H1 (cell line): ENCODE data around the gene MACROH2A1. TPM values are rescaled to one million over a fixed set of nuclear protein-coding genes. Genes with fewer than 3 reads are reported as not detected.
A peak's percentile ranks its signal among the peaks of the same experiment; 100 is the strongest.

ENCODE experiments used
- CTCF ChIA-PET: fragments of 300-600 bp; sonication (Branson Sonifier 250); formaldehyde crosslinking; loops from one replicate; lab custom pipeline; 2021; ENCODE audit not compliant: partially characterized antibody; lab: Charles Lee
- POLR2A ChIA-PET: fragments of 300-600 bp; sonication (Branson Sonifier 250); formaldehyde crosslinking; loops from one replicate; lab custom pipeline; 2021; ENCODE audit warnings: inconsistent platforms; ENCODE audit not compliant: partially characterized antibody; lab: Charles Lee
- DNase-seq, 2 experiments: peaks; one replicate each; pipeline versions ENCODE4 v3.0.0 to v3.0.0-alpha.2; 2010 to 2022; ENCODE audit warnings: low spot score in 2 of 2, low read depth in 1 of 2, mixed read lengths in 1 of 2
- FAIRE-seq: peaks from 2 replicates; lab custom pipeline; 2011; peaks lifted over from hg19 to GRCh38; lab: Jason Lieb, UNC
- H2AFZ ChIP-seq: 2 replicates; pipeline ENCODE4 v1.8.1; 2012; ENCODE audit warnings: low read length, inconsistent platforms
- H2AK5ac ChIP-seq: 2 replicates; pipeline ENCODE4 v1.6.1; 2013; ENCODE audit warnings: low read depth, low read length
- H2BK120ac ChIP-seq: replicated peaks from 2 replicates; pipeline ENCODE3; 2013; ENCODE audit warnings: low read depth, low read length, inconsistent platforms
- H2BK12ac ChIP-seq: 2 replicates; pipeline ENCODE4 v1.6.1; 2013; ENCODE audit warnings: low read depth, low read length
- H2BK15ac ChIP-seq: 2 replicates; pipeline ENCODE4 v1.6.1; 2013; ENCODE audit warnings: low read length
- H2BK20ac ChIP-seq: 2 replicates; pipeline ENCODE4 v1.6.1; 2013; ENCODE audit warnings: low read length
- H2BK5ac ChIP-seq: 2 replicates; pipeline ENCODE4 v1.6.1; 2013; ENCODE audit warnings: low read depth, low read length
- H3K14ac ChIP-seq: 2 replicates; pipeline ENCODE4 v1.6.1; 2013; ENCODE audit warnings: inconsistent platforms; ENCODE audit not compliant: insufficient read length
- H3K18ac ChIP-seq: 2 replicates; pipeline ENCODE4 v1.6.1; 2013; ENCODE audit warnings: low read length; ENCODE audit errors: extremely low read depth
- H3K23ac ChIP-seq: 2 replicates; pipeline ENCODE4 v1.6.1; 2013; ENCODE audit warnings: inconsistent platforms; ENCODE audit not compliant: insufficient read length
- H3K23me2 ChIP-seq: 2 replicates; pipeline ENCODE4 v1.6.1; 2013; ENCODE audit warnings: low read depth, low read length
- H3K27ac ChIP-seq: 2 replicates; pipeline ENCODE4 v1.6.1; 2011; ENCODE audit warnings: low read depth, low read length, inconsistent platforms
- H3K27me3 ChIP-seq, 4 experiments: replicated peaks in 1 of 4; 1 replicate in 1 of 4; 2 replicates in 3 of 4; pipeline versions ENCODE4 v1.6.1 to v1.8.1; 2011 to 2013; ENCODE audit warnings: low read length in 3 of 4, mild to moderate bottlenecking in 3 of 4, inconsistent platforms in 2 of 4, mixed read lengths in 2 of 4, moderate library complexity in 1 of 4; ENCODE audit not compliant: control insufficient read depth in 3 of 4, insufficient read depth in 3 of 4; ENCODE audit errors: extremely low read depth in 1 of 4
- H3K36me3 ChIP-seq, 4 experiments: 2 replicates each; pipeline versions ENCODE4 v1.6.1 to v1.8.1; 2011 to 2013; ENCODE audit warnings: mild to moderate bottlenecking in 4 of 4, low read length in 3 of 4, moderate library complexity in 2 of 4, control low read depth in 1 of 4, inconsistent platforms in 1 of 4; ENCODE audit not compliant: insufficient read depth in 4 of 4, control insufficient read depth in 2 of 4
- H3K4ac ChIP-seq: replicated peaks from 2 replicates; pipeline ENCODE3; 2013; ENCODE audit warnings: low read length, low read depth, mixed read lengths, inconsistent platforms; ENCODE audit not compliant: insufficient read length
- H3K4me1 ChIP-seq, 4 experiments: replicated peaks in 1 of 4; 1 replicate in 1 of 4; 2 replicates in 3 of 4; pipeline versions ENCODE4 v1.6.1 to v1.8.1; 2011 to 2013; ENCODE audit warnings: low read length in 3 of 4, inconsistent platforms in 2 of 4, mixed read lengths in 1 of 4; ENCODE audit not compliant: insufficient read depth in 4 of 4, control insufficient read depth in 3 of 4
- H3K4me2 ChIP-seq, 2 experiments: 2 replicates each; pipeline versions ENCODE4 v1.6.1 to v1.8.1; 2011 to 2013; ENCODE audit warnings: low read depth in 2 of 2, low read length in 2 of 2, control low read depth in 1 of 2, inconsistent platforms in 1 of 2, mild to moderate bottlenecking in 1 of 2; ENCODE audit not compliant: insufficient read depth in 1 of 2
- H3K4me3 ChIP-seq, 4 experiments: fragments of 200-600, 300-600 bp in 1 of 4; sonication (generic), shearing (Covaris generic), sonication (Bioruptor Twin) in 1 of 4; 2 replicates each; pipeline versions ENCODE4 v1.5.1 to v1.8.1; 2011 to 2016; ENCODE audit warnings: low read length in 4 of 4, low read depth in 3 of 4, control low read depth in 2 of 4, inconsistent platforms in 2 of 4, mild to moderate bottlenecking in 2 of 4, mixed read lengths in 1 of 4, moderate library complexity in 1 of 4; ENCODE audit not compliant: insufficient read depth in 2 of 4; ENCODE audit errors: extremely low read depth in 1 of 4
- H3K56ac ChIP-seq: replicated peaks from 2 replicates; pipeline ENCODE3; 2013; ENCODE audit warnings: low read depth, mild to moderate bottlenecking, mixed read lengths, low read length, inconsistent platforms; ENCODE audit not compliant: insufficient read length
- H3K79me1 ChIP-seq: 2 replicates; pipeline ENCODE4 v1.6.1; 2013; ENCODE audit warnings: low read depth, low read length, control low read depth
- H3K79me2 ChIP-seq, 2 experiments: 2 replicates each; pipeline versions ENCODE4 v1.6.1 to v1.8.1; 2012 to 2013; ENCODE audit warnings: low read length in 2 of 2, mild to moderate bottlenecking in 2 of 2, inconsistent platforms in 1 of 2; ENCODE audit not compliant: insufficient read depth in 2 of 2, control insufficient read depth in 1 of 2
- H3K9ac ChIP-seq, 4 experiments: replicated peaks in 1 of 4; 1 replicate in 1 of 4; 2 replicates in 3 of 4; pipeline versions ENCODE4 v1.6.1 to v1.8.1; 2011 to 2013; ENCODE audit warnings: low read depth in 3 of 4, low read length in 3 of 4, control low read depth in 2 of 4, mild to moderate bottlenecking in 2 of 4, moderate library complexity in 2 of 4, inconsistent platforms in 1 of 4; ENCODE audit errors: extremely low read depth in 1 of 4
- H3K9me3 ChIP-seq, 2 experiments: 2 replicates each; pipeline versions ENCODE4 v1.6.1 to v1.8.1; 2012 to 2013; ENCODE audit warnings: mild to moderate bottlenecking in 2 of 2, moderate library complexity in 2 of 2, control low read depth in 1 of 2, inconsistent platforms in 1 of 2, low read depth in 1 of 2, low read length in 1 of 2, mixed read lengths in 1 of 2; ENCODE audit not compliant: insufficient read depth in 2 of 2
- H4K20me1 ChIP-seq, 2 experiments: replicated peaks in 1 of 2; 2 replicates each; pipeline versions ENCODE3 to v1.8.1; 2011 to 2013; ENCODE audit warnings: inconsistent platforms in 2 of 2, low read length in 2 of 2, mild to moderate bottlenecking in 1 of 2; ENCODE audit not compliant: insufficient read depth in 2 of 2, control insufficient read depth in 1 of 2
- H4K5ac ChIP-seq: 2 replicates; pipeline ENCODE4 v1.6.1; 2013; ENCODE audit warnings: low read length, low read depth, mixed read lengths, inconsistent platforms; ENCODE audit not compliant: insufficient read length
- H4K8ac ChIP-seq: 2 replicates; pipeline ENCODE4 v1.8.0; 2013; ENCODE audit warnings: mild to moderate bottlenecking, moderate library complexity, low read length, inconsistent platforms; ENCODE audit not compliant: insufficient read depth; ENCODE audit errors: extremely low read depth
- H4K91ac ChIP-seq: replicated peaks from 2 replicates; pipeline ENCODE3; 2013; ENCODE audit warnings: low read length, mixed read lengths, inconsistent platforms; ENCODE audit not compliant: insufficient read length
- ASH2L ChIP-seq: fragments of 200-600, 300-600 bp; sonication (generic); IDR thresholded peaks from one replicate; pipeline ENCODE4 v1.7.1; 2017; ENCODE audit warnings: low read length
- WGBS, 2 experiments: shearing (Covaris generic) in 1 of 2; methylation state at CpG; one replicate each; pipeline versions ENCODE4 v1.1.6 to v1.1.7; 2013 to 2015; ENCODE audit warnings: low lambda C conversion rate in 2 of 2, mixed read lengths in 2 of 2, inconsistent platforms in 1 of 2, low coverage in 1 of 2, missing lambda C conversion rate in 1 of 2; ENCODE audit not compliant: insufficient replicate concordance in 2 of 2, insufficient coverage in 1 of 2, insufficient read length in 1 of 2; ENCODE audit errors: extremely low coverage in 1 of 2, missing lambda C conversion rate in 1 of 2; 5-methylcytosine and 5-hydroxymethylcytosine counted together
- polyA plus RNA-seq, 7 experiments: library from polyadenylated mRNA; depleted of rRNA in 3 of 7; stranded (reverse) in 5 of 7; unstranded in 2 of 7; fragments of >200 nt in 5 of 7; fragments of 200-250 nt in 2 of 7; gene quantifications; 1 replicate in 5 of 7; 2 replicates in 1 of 7; 4 replicates in 1 of 7; pipeline versions ENCODE4 v1.2.1 to v1.2.3, GENCODE V29; 2011 to 2013; ENCODE audit warnings: missing spikeins in 2 of 7, mixed read lengths in 2 of 7
- total RNA-seq: library from RNA; stranded (reverse); fragmentation: NEBNext Ultra II Directional; extraction: Animal tissue kit (Norgen Biotek cat#: 25700); gene quantifications from 2 replicates; pipeline ENCODE4 v1.2.1, GENCODE V29; 2021
- TF ChIP-seq, protein P1 (sequence below), 3 experiments: IDR thresholded peaks; 1 replicate in 2 of 3; 2 replicates in 1 of 3; pipeline versions ENCODE4 v1.5.1 to v1.6.1; 2011; ENCODE audit warnings: low read length in 3 of 3, mild to moderate bottlenecking in 3 of 3, inconsistent platforms in 2 of 3, low read depth in 1 of 3, moderate library complexity in 1 of 3; ENCODE audit not compliant: insufficient read depth in 1 of 3; ENCODE audit errors: control extremely low read depth in 1 of 3

The MACROH2A1 gene
- total and polyA plus RNA-seq, 2 of the 8 experiments (the other 6 are each of a cell fraction or from before 2014, with no cell fraction given), result 60.0 to 92.3 TPM

DNA sequence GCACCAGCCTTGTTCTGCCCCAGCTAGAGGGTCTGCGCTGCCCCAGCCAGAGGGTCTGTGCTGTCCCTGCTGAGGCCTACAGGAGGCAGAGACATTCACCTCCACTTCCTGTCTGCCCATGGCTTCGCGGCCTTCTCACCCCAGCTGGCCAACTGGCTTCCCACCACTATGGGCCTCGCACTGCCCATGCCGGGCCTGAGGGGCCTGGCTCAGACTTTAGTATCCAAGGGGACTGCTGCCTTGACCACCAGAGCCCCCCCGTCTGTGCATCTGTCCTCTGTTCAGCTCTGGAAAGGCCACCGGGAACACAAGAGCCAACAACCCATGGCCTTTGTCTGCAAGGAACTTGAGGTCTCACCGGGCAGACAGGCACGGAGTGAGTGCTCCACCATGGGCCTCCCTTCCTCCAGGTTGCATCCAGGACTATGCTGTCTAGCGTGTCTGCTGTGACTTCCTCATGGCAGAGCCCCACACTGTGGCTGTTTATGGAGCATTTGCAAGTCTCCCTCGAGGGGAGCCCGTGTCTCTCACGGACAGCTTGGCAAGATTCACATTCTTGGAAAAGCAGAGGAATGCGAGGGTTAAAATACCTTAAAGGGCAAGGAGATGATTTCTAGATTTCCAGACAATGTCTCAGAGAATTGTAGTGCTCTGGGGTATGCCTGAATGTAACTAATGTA, 46.4 kb upstream of the MACROH2A1 start:
- Histone ChIP-seq H3K36me3 (no peaks in the 10 kb centered on the region), H3K9ac (no peak overlapping the region), H3K79me1 (no peaks in the 10 kb centered on the region), H2BK12ac (no peak overlapping the region), H3K18ac (no peak overlapping the region), H4K8ac (no peak overlapping the region), H3K14ac (no peak overlapping the region), H3K27me3 (peaks cover 0 to 3% (median 0%) of the 10 kb centered on the region in 4 experiments; a peak in 2 of 7 replicates), H4K91ac (no peak overlapping the region)
- TF ChIP-seq, protein P1, sequence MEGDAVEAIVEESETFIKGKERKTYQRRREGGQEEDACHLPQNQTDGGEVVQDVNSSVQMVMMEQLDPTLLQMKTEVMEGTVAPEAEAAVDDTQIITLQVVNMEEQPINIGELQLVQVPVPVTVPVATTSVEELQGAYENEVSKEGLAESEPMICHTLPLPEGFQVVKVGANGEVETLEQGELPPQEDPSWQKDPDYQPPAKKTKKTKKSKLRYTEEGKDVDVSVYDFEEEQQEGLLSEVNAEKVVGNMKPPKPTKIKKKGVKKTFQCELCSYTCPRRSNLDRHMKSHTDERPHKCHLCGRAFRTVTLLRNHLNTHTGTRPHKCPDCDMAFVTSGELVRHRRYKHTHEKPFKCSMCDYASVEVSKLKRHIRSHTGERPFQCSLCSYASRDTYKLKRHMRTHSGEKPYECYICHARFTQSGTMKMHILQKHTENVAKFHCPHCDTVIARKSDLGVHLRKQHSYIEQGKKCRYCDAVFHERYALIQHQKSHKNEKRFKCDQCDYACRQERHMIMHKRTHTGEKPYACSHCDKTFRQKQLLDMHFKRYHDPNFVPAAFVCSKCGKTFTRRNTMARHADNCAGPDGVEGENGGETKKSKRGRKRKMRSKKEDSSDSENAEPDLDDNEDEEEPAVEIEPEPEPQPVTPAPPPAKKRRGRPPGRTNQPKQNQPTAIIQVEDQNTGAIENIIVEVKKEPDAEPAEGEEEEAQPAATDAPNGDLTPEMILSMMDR (IDR thresholded peaks at IDR 0.05; ENCODE audit: control extremely low read depth in 1 of 3, insufficient read depth in 1 of 3, low read depth in 1 of 3, low read length in 3 of 3), result peak in 1 of 3 experiments; percentile 8; a peak in 1 of 4 replicates
- TF ChIP-seq ASH2L, result no peak
- TF ChIP-seq, all 59 proteins: peak for 1
- Histone ChIP-seq H3K4ac (no peak overlapping the region), H3K27ac (no peak overlapping the region), H2AFZ (no peak overlapping the region), H3K4me2 (no peak overlapping the region), H3K4me1 (peaks cover 0 to 3% (median 1%) of the 10 kb centered on the region in 4 experiments; a peak in 2 of 7 replicates), H2BK120ac (no peak overlapping the region), H2BK5ac (no peak overlapping the region), H3K23me2 (no peaks in the 10 kb centered on the region; the same call in 1 of the 2 replicates), H2BK15ac (no peak overlapping the region), H3K56ac (no peak overlapping the region), H4K20me1 (no peaks in the 10 kb centered on the region), H3K9me3 (no peaks in the 10 kb centered on the region), H2BK20ac (no peak overlapping the region), H3K4me3 (no peak overlapping the region), H4K5ac (no peak overlapping the region), H2AK5ac (no peak overlapping the region), H3K79me2 (no peaks in the 10 kb centered on the region), H3K23ac (no peak overlapping the region)
- FAIRE-seq (no peak), DNase-seq (no peak)
- ChIA-PET CTCF (interaction anchor here (0.9 to 19.4 kb wide), 9 partner anchors 9 to 385 kb away, joined by 3 to 264 read pairs (median 6); no protein-coding TSS in a partner anchor), POLR2A (no interaction called here)
- WGBS, 2 experiments, result 93% methylated on average over 13 of the region's 14 CpGs; no CpG with 5 or more reads in 1 of the 2 experiments
